ENCODE measurements around the gene ZNF787. TPM values are rescaled to one million over a fixed set of nuclear protein-coding genes. Genes with fewer than 3 reads are reported as not detected.
"Not testable (repeated sequence)": the region's sequence is repeated elsewhere in the genome, so short reads cannot be mapped to it uniquely, and the experiment has no call there.

The ZNF787 gene
- total RNA-seq, 2 donors from 2014 or later = 32.2 to 32.5 TPM

DNA sequence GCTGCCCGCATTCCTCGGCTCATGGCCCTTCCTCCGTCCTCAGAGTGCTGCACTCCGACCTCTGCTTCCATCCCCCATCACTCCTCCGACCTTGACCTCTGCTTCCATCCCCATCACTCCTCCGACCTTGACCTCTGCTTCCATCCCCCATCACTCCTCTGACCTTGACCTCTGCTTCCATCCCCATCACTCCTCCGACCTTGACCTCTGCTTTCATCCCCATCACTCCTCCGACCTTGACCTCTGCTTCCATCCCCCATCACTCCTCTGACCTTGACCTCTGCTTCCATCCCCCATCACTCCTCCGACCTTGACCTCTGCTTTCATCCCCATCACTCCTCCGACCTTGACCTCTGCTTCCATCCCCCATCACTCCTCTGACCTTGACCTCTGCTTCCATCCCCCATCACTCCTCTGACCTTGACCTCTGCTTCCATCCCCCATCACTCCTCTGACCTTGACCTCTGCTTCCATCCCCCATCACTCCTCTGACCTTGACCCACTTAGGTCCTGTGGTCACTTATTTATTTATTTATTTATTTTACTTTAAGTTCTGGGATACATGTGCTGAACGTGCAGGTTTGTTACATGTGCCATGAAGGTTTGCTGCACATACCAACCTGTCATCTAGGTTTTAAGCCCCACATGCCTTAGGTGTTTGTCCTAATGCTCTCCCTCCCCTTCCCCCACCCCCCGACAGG lies 28.0 kb upstream of the ZNF787 start:
- peaks cover 9 to 31% of the 10 kb centered on the region in 2 donors for H3K36me3 Mint-ChIP-seq
- ATAC-seq; H3K9me3 Mint-ChIP-seq; H3K27ac Mint-ChIP-seq; DNase-seq (ENCODE audit: low spot score in 2 of 2): not testable (repeated sequence)

DNA sequence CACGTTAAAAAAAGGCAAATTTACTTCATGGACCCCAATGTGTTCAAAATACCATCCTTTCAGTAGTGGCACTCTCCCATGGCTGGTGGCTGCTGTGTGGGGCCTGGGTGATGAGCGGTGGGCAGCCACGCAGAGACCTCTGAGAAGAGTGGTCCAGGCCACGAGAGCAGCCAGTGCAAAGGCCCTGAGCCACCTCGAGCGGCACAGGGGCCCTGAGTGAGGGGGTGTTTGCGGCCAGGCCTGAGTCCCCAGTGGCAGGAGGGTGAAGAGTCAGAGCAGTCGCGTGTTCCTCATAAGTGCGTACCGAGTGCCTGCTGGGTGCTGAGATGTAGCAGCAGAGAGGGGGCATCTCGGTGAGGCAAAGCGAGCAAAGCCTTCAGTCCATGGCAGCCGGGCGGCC lies 27.0 kb upstream of the ZNF787 start:
- peaks cover 9 to 22% of the 10 kb centered on the region in 2 donors for H3K36me3 Mint-ChIP-seq
- ATAC-seq (no peak), DNase-seq (ENCODE audit: low spot score in 2 of 2) (no peak)
- no peak overlapping the region for H3K27ac Mint-ChIP-seq
- H3K9me3 Mint-ChIP-seq = no peaks in the 10 kb centered on the region

DNA sequence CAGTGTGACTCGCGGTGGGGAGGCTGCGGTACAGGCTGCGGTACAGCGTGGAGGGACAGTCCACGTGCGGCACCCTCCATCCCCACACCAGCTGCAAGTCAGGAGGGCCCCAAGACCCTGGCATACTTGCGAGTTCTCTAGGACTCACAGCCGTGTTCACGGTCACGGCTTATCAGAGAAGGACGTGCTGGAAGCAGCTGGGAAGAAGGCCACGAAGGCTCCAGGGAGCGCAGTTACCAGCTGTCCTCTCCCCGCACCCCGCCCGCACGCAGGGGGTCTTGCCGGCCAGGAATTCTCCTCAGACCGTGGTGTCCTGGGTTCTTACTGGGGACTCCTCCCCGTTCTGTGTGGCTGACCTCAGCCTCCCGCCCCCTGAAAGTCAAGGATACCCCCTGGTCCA lies 26.2 kb upstream of the ZNF787 start:
- H3K27ac Mint-ChIP-seq = no peak overlapping the region
- H3K36me3 Mint-ChIP-seq = peaks cover 9 to 22% of the 10 kb centered on the region in 2 donors
- DNase-seq (ENCODE audit: low spot score in 2 of 2) (no peak), ATAC-seq (no peak)
- H3K9me3 Mint-ChIP-seq = no peaks in the 10 kb centered on the region

DNA sequence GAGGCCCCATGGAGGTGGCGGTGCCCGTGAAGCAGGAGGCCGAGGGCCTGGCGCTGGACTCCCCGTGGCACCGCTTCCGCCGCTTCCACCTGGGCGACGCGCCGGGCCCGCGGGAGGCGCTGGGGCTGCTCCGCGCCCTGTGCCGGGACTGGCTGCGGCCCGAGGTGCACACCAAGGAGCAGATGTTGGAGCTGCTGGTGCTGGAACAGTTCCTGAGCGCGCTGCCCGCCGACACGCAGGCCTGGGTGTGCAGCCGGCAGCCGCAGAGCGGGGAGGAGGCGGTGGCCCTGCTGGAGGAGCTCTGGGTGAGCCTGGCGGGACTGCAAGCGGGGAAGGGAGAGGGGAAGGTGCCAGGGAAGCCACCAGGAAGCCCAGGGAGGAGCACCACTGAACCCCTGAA lies 25.8 kb upstream of the ZNF787 start:
- peaks cover 9 to 22% of the 10 kb centered on the region in 2 donors for H3K36me3 Mint-ChIP-seq
- H3K9me3 Mint-ChIP-seq = no peaks in the 10 kb centered on the region
- no peak overlapping the region for H3K27ac Mint-ChIP-seq
- ATAC-seq = no peak
- DNase-seq (ENCODE audit: low spot score in 2 of 2) = no peak

DNA sequence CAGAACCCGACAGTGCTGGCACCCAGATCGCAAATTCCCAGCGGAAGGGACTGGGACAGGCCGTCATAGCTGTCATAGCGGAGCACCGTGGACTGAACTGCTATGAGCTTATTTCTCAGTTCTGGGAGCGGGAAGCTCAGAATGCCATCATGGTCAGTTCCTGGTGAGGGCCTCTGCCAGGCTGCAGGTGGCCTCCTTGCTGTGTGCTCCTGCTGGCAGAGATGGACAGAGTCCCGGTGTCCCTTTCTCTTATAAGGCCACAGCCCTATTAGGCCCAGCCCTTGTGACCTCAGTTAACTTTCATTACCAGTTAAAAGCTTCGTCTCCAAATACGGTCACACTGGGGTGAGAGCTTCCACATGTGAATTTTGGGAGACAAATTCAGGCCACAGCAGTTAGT lies 24.6 kb upstream of the ZNF787 start:
- Mint-ChIP-seq H3K36me3 (peaks cover 9 to 22% of the 10 kb centered on the region in 2 donors), H3K9me3 (no peaks in the 10 kb centered on the region), H3K27ac (no peak overlapping the region)
- no peak for DNase-seq (ENCODE audit: low spot score in 2 of 2)
- no peak for ATAC-seq

DNA sequence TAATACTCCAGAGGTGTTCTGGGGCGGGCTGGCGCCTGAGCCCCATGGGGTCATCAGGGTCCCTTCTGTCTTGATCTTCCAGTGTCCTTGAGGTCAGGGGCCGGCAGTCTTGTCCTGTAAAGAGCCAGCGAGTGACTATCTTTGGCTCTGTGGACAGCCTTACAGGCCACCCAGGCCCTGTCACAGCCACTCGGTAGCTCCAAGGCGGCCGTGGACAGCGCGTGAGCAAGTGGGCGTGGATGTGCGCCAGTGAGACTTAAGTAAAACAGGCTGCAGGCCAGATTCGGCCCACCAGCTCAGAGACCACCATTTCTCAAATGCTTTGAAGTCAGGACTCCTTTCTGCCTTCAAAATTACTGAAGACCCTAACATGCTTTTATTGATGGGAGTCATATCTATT lies 23.7 kb upstream of the ZNF787 start:
- peak overlapping the region in 1 of 2 donors; percentile 48 for H3K27ac Mint-ChIP-seq

DNA sequence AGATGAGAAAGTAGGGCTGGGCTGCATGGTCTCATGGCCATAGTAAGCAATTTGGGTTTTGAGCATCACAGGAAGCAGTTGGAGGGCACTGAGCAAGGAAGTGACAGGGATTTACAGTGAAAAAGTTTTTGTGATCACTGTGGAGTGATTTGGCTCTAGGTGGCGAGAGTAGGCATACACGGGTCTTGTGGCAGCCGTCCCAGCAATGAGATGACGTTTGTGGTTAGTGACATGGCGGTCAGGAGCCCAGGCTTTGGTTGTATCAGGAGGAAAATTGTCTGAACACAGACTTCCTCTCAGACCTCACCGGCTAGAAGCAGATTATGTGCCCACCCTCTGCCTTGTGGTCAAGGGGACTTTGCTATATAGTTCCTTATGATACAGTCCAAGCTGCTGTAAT lies 23.3 kb upstream of the ZNF787 start:
- Mint-ChIP-seq H3K36me3 (peaks cover 5 to 13% of the 10 kb centered on the region in 2 donors), H3K27ac (peak overlapping the region; percentile 48 to 61), H3K9me3 (no peaks in the 10 kb centered on the region)
- ATAC-seq (no peak), DNase-seq (ENCODE audit: low spot score in 2 of 2) (no peak)

More for the DNA sequence above, 23.7 kb upstream of the ZNF787 start:
- no peaks in the 10 kb centered on the region for H3K9me3 Mint-ChIP-seq
- DNase-seq (ENCODE audit: low spot score in 2 of 2) (no peak), ATAC-seq (no peak)
- H3K36me3 Mint-ChIP-seq = peaks cover 9 to 17% of the 10 kb centered on the region in 2 donors

DNA sequence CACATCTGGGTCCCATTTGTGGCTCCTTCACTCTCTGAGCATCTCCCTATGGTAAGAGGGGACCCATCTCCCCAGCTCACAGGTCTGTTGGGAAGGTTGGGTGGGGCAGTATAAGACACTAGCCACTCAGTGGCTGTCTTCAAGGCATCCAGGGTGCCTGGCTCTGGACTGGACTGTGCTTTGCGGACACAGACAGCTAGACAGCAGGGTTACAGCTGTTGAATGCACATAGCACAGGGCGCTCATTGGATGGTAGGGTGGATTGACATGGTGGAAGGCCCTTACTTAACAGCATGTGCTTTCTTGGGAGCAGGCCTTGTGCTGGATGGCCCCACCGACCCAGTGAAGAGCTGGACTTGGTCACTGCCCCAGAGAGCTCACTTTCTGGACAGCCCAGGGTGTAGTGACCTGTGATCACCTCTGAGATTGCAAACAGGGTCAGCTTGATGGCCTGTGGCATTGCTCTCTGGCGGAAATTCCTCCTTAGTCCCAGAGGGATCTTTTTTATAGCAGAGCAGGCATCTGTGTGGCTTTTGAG lies 21.9 kb upstream of the ZNF787 start:
- no peak for ATAC-seq
- H3K27ac Mint-ChIP-seq = no peak overlapping the region

DNA sequence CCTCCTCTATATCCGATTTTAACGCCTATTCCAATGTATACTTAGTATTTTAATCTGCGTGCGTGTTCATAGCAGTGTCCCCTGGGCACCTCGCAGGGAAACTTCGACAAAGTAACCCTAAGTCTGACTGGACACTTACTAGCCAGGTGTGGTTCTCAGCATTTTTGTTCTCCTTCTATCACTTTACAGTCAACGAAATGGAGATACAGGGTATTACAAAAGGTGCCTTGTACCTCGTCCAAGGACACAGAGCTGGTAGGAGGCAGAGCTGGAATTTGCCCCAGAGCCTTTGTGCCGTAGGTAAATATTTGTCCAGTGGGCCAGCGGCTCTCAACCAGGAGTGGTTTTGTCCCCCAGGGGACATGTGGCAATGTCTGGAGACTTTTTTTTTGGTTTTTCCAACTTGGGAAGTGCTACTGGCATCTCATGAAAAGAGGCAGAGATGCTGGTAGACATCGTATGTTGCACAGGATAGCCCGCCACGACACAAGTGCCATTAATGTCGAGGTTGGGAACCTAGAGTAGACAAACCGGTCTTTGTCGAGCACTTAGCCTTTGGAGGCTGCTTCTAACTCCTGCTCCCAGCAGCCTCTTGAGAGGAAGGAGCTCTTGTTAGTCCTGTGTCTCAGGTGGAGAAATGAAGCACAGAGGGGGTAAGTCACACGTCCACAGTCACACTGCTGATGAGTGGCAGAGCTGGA lies 21.1 kb upstream of the ZNF787 start:
- no peaks in the 10 kb centered on the region for H3K36me3 Mint-ChIP-seq
- no peak for ATAC-seq
- H3K9me3 Mint-ChIP-seq = no peaks in the 10 kb centered on the region
- no peak for DNase-seq (ENCODE audit: low spot score in 2 of 2)
- H3K27ac Mint-ChIP-seq = peak overlapping the region; percentile 86 to 93

More for the DNA sequence above, 21.9 kb upstream of the ZNF787 start:
- no peak for DNase-seq (ENCODE audit: low spot score in 2 of 2)
- Mint-ChIP-seq H3K9me3 (no peaks in the 10 kb centered on the region), H3K36me3 (peaks cover 0 to 3% of the 10 kb centered on the region in 2 donors)

DNA sequence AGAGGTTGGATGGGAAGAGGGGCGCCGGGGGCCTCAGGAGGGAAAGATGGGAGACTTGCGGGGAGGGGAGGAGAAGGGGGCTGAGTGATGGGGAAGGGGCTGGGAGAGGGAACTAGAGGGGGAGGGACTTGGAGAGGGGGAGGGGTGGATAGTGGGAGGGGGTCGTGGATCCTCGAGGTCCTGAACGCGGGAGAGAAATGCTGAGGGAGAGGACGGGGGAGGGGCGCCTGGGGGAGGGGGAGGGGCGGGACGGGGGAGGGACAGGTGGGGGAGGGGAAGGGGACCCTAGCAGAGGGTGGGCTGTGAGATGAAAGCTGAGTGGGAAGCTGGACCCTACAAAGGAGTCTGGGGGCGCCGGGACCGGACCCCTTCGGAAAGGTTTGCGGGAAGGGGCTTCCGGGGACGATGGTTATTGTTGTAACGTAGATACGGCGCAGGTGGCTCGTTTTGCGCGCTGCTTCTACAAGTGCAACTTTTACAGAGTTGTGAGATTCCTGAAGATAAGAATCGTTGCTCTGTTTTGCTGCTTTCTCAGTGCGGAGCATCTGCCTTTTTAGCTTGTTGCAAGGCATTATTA lies 20.4 kb upstream of the ZNF787 start:
- H3K9me3 Mint-ChIP-seq = no peaks in the 10 kb centered on the region
- DNase-seq (ENCODE audit: low spot score in 2 of 2) (no peak), ATAC-seq (no peak)
- no peaks in the 10 kb centered on the region for H3K36me3 Mint-ChIP-seq
- H3K27ac Mint-ChIP-seq = peak overlapping the region; percentile 92 to 93

DNA sequence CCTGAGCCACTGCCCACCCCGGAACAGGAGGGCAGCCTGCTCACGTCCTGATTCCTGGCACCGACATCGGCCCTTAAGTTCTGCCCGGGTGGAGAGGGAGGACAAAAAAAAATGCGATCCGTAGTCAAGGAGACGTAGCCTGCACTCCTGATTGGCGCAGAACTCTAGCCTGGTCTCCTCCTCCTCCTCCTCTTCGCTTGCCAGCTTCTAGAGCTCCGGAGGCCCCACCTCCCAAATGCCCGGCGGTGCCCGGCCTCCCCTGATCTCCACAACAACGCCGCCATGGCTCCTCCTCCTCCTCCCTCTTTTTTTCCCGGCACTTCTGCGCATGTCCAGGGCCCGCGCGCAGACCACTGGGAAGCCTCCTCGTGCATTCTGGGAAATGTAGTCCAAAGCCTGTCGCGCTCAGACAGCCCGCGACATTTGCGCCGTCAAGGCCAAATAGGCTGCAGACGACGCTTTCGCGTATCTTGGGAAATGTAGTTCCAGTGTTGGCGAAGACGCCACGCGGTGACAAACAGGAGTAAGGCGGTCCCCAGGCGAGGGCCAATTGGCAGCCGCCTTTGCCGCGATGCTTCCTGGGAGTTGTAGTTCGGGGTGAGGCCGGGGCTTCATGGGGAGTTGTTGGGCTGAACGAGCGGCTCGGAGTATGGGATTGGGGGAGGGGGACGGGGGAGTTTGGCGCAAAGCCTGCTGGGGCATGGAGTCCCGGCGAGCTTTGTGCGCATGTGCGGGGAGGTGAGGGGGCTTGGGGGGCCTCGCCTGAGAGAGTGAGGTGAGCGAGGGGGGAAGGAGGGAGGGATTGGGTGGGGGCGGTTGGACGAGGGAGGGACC lies 19.7 kb upstream of the ZNF787 start, which contains the start of gene ZNF444:
Gene ZNF444 (plus strand): TSS at position 705 of the 834 bp plus-strand sequence. CDS start 5,625 bp downstream, outside the sequence.
- H3K9me3 Mint-ChIP-seq = no peaks in the 10 kb centered on the region
- peak; percentile 96 to 99 for DNase-seq (ENCODE audit: low spot score in 2 of 2)
- peak; percentile 90 to 93 for ATAC-seq
- H3K27ac Mint-ChIP-seq = peak within 1 kb of the TSS; percentile 92 to 93
- H3K36me3 Mint-ChIP-seq = no peaks in the 10 kb centered on the region

DNA sequence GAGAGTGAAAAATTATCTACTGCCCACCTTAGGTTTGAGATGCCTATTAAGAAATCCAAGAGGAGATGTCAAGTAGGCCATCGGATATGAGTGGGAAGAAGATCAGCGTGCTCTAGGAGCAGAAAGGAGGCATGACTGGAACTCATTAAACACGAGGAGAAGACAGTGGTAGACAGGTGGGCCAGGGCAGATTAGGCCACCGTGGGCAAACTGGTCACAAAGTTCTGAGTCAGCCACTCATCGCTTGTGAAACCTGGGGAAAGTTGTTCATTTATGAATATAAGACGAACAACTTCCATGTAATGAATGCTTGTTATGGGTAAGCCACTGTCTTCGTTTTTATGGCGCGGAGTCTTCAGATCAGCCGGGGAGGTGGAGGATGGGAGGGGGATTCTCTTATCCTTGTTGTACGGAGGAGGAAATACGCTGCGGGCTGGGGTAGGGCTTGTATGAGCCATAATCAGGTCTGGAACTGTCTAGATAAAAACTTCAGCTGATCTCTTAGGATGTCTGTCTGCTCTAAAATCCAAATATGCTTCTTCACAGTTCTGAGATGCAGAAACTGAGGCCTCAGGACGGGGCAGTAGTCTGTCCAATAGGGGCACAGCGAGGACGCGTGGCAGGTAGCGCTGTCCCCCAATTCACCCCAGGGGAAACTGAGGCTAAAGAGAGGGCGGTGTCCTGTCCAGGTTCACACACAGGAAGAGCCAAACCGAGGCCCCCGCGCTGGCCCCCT lies 18.9 kb upstream of the ZNF787 start:
- ATAC-seq = peak in 1 of 2 donors; percentile 4
- no peak for DNase-seq (ENCODE audit: low spot score in 2 of 2)
- H3K36me3 Mint-ChIP-seq = no peaks in the 10 kb centered on the region
- H3K9me3 Mint-ChIP-seq = no peaks in the 10 kb centered on the region
- H3K27ac Mint-ChIP-seq = peak overlapping the region; percentile 92 to 93

DNA sequence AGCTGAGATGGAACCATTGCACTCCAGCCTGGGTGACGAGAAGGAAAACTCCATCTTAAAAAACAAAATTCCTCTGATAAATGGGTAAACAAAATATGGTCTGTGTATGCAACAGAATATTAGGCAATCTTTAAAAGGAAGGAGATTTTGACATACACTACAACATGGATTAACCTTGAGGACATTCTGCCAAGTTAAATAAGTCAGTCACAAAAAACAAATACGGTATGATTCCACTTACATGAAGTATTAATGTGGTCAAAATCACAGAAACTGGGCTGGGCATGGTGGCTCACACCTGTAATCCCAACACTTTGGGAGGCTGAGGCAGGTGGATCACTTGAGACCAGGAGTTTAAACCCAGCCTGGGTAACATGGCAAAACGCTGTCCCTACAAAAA lies 17.0 kb upstream of the ZNF787 start:
- ATAC-seq = no peak

DNA sequence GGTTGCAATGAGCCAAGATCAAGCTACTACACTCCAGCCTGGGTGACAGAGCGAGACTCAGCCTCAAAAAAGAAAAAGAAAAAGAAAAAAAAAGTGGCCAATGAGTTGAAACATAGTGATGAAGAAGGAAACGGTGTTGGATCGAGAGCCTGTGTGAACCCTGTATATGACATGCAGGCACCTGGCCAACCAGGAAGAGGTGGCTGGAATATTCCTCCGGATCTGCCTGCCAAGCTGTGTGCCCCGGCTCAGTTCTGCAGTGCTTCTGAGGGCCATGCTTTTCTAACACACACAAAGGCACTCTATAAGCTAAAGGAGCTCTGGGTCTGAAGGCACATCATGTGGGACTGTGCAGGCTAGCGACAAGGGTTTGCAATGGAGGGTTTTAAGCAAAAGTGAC lies 16.3 kb upstream of the ZNF787 start:
- no peak for ATAC-seq
- Mint-ChIP-seq H3K27ac (no peak overlapping the region), H3K36me3 (no peaks in the 10 kb centered on the region), H3K9me3 (no peaks in the 10 kb centered on the region)
- DNase-seq (ENCODE audit: low spot score in 2 of 2) = no peak

More for the DNA sequence above, 17.0 kb upstream of the ZNF787 start:
- H3K27ac Mint-ChIP-seq = peak overlapping the region in 1 of 2 donors; percentile 47
- no peak for DNase-seq (ENCODE audit: low spot score in 2 of 2)
- no peaks in the 10 kb centered on the region for H3K9me3 Mint-ChIP-seq
- H3K36me3 Mint-ChIP-seq = no peaks in the 10 kb centered on the region

DNA sequence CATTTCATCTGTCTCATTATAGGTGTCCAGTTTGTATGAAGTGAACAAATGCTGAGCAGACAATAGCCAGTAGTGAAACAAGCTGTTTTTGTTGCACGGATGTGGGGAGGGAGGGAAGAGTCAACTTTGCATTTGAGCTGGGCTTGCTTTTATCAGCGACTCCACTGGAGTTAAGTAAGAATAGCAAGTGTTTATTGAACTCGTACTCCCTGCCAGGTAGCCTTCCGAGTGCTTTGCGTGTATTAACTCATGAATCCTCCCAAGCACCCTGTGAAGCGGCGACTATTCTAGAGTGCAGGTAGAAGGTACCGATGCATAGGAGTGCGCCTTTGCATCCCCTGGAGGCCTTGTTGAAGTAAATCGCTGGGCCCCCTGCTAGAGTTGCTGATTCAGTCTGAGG lies 15.3 kb upstream of the ZNF787 start:
- H3K27ac Mint-ChIP-seq = no peak overlapping the region

DNA sequence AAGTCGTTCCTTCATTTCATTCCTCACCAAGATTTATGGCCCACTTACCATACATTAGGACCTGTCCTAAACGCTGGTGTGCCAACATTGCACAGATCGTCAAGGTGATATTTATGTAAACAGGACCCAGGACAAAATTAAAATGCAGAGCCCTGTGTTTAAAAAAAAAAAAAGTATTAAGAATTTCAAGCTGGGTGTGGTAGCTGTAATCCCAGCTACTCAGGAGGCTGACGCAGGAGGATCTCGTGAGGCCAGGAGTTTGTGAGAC lies 13.5 kb upstream of the ZNF787 start:
- ATAC-seq (no peak), DNase-seq (ENCODE audit: low spot score in 2 of 2) (no peak)
- no peaks in the 10 kb centered on the region for H3K9me3 Mint-ChIP-seq
- H3K27ac Mint-ChIP-seq = peak overlapping the region in 1 of 2 donors; percentile 69
- no peaks in the 10 kb centered on the region for H3K36me3 Mint-ChIP-seq

More for the DNA sequence above, 15.3 kb upstream of the ZNF787 start:
- ATAC-seq = no peak
- no peak for DNase-seq (ENCODE audit: low spot score in 2 of 2)
- H3K9me3 Mint-ChIP-seq = no peaks in the 10 kb centered on the region
- H3K36me3 Mint-ChIP-seq = no peaks in the 10 kb centered on the region
